IMR-90 (cell line): ENCODE measurements around the gene PRPF6. TPM values are rescaled to one million over a fixed set of nuclear protein-coding genes. Genes with fewer than 3 reads are reported as not detected.

Source experiments
- microRNA-seq, 2 experiments: library from miRNA; stranded (forward) in 1 of 2; unstranded in 1 of 2; fragments of 10-50 nt in 1 of 2; fragments of <30 nt in 1 of 2; gene quantifications in 1 of 2; microRNA quantifications in 1 of 2; one replicate each; pipeline versions ENCODE3 to v1.1.0; 2013 to 2020; ENCODE audit not compliant: insufficient read depth in 1 of 2, insufficient read length in 1 of 2, unreplicated experiment in 1 of 2
- polyA plus RNA-seq, 3 experiments: library from polyadenylated mRNA; depleted of rRNA; stranded (reverse); fragments of >200 nt; gene quantifications; 2 replicates each; pipeline ENCODE4 v1.2.3, GENCODE V29; 2012; ENCODE audit warnings: low replicate concordance in 1 of 3
- small RNA-seq, 5 experiments: library from RNA; depleted of rRNA; stranded (forward); fragments of <200 nt; gene quantifications; one replicate each; pipeline ENCODE3, GENCODE V24; 2012
- total RNA-seq: library from RNA; depleted of rRNA; stranded (reverse); fragments of >200 nt; gene quantifications from 2 replicates; pipeline ENCODE4 v1.2.3, GENCODE V29; 2012; rRNA removed

PRPF6 gene
- total and polyA plus RNA-seq, 2 of the 4 experiments (the other 2 are of a cell fraction): 43.5 to 71.3 TPM

Small RNA genes lying within 50 kb of the gene (microRNA-seq; reads per million reads assigned to microRNA genes)
- gene AL355803.1 (ENCODE audit: insufficient read depth, insufficient read length): not detected
- 1.1 reads per million for gene MIR1914 (ENCODE audit: unreplicated experiment)
- 0 reads per million in 2 experiments for gene MIR647 (ENCODE audit: insufficient read depth in 1 of 2, insufficient read length in 1 of 2, unreplicated experiment in 1 of 2)
- gene MIR6813 (ENCODE audit: insufficient read depth in 1 of 2, insufficient read length in 1 of 2, unreplicated experiment in 1 of 2): 0 to 1.1 reads per million in 2 experiments

Small RNA genes lying within 50 kb of the gene (small RNA-seq; reads per million reads assigned to genes)
- gene AL355803.1 (0 reads per million in 5 experiments), gene MIR647 (0 reads per million in 5 experiments), gene MIR6813 (0 to 1.2 (median 0.51) reads per million in 5 experiments)

Other genes starting within 250 kb of the PRPF6 start
- 0.28 and 0.36 TPM in 2 replicates for gene LIME1, start 244.5 kb upstream of the PRPF6 start, total RNA-seq
- 7.8 and 11.9 TPM in 2 replicates for gene LIME1, start 244.5 kb upstream of the PRPF6 start, polyA plus RNA-seq (2012; rRNA removed)
- gene SLC2A4RG, start 241.4 kb upstream of the PRPF6 start, total RNA-seq: 5.0 and 8.1 TPM in 2 replicates
- 50.3 and 71.4 TPM in 2 replicates for gene SLC2A4RG, start 241.4 kb upstream of the PRPF6 start, polyA plus RNA-seq (2012; rRNA removed)
- gene ZBTB46, start 149.9 kb upstream of the PRPF6 start, total RNA-seq: 14.9 and 15.3 TPM in 2 replicates
- gene ZBTB46, start 149.9 kb upstream of the PRPF6 start, polyA plus RNA-seq (2012; rRNA removed): 4.2 and 4.3 TPM in 2 replicates
- gene ABHD16B, start 119.6 kb upstream of the PRPF6 start, total RNA-seq: not detected in 2 replicates
- gene ABHD16B, start 119.6 kb upstream of the PRPF6 start, polyA plus RNA-seq (2012; rRNA removed): 0.05 TPM in 1 of 2 replicates, not detected in the other
- 113 and 119 TPM in 2 replicates for gene TPD52L2, start 115.9 kb upstream of the PRPF6 start, total RNA-seq
- 189 and 191 TPM in 2 replicates for gene TPD52L2, start 115.9 kb upstream of the PRPF6 start, polyA plus RNA-seq (2012; rRNA removed)
- 45.2 and 46.9 TPM in 2 replicates for gene DNAJC5, start 86.0 kb upstream of the PRPF6 start, total RNA-seq
- 35.6 and 36.3 TPM in 2 replicates for gene DNAJC5, start 86.0 kb upstream of the PRPF6 start, polyA plus RNA-seq (2012; rRNA removed)
- 16.7 and 18.3 TPM in 2 replicates for gene UCKL1, start 24.7 kb upstream of the PRPF6 start, total RNA-seq
- gene UCKL1, start 24.7 kb upstream of the PRPF6 start, polyA plus RNA-seq (2012; rRNA removed): 54.7 and 58.6 TPM in 2 replicates
- gene ZNF512B, start 11.2 kb upstream of the PRPF6 start, total RNA-seq: 6.4 and 6.5 TPM in 2 replicates
- 15.6 and 15.9 TPM in 2 replicates for gene ZNF512B, start 11.2 kb upstream of the PRPF6 start, polyA plus RNA-seq (2012; rRNA removed)
- gene SAMD10, start 1.5 kb upstream of the PRPF6 start, total RNA-seq: 0.54 and 0.56 TPM in 2 replicates
- gene SAMD10, start 1.5 kb upstream of the PRPF6 start, polyA plus RNA-seq (2012; rRNA removed): 4.0 and 4.1 TPM in 2 replicates
- gene C20orf204, start 55.0 kb downstream of the PRPF6 start, total RNA-seq: 0.18 and 0.28 TPM in 2 replicates
- 0.09 and 0.11 TPM in 2 replicates for gene C20orf204, start 55.0 kb downstream of the PRPF6 start, polyA plus RNA-seq (2012; rRNA removed)
- gene SOX18, start 68.5 kb downstream of the PRPF6 start, total RNA-seq: not detected in 2 replicates
- not detected in 2 replicates for gene SOX18, start 68.5 kb downstream of the PRPF6 start, polyA plus RNA-seq (2012; rRNA removed)
- 8.9 and 9.3 TPM in 2 replicates for gene TCEA2, start 82.1 kb downstream of the PRPF6 start, total RNA-seq
- 28.9 and 30.0 TPM in 2 replicates for gene TCEA2, start 82.1 kb downstream of the PRPF6 start, polyA plus RNA-seq (2012; rRNA removed)
- gene RGS19, start 98.4 kb downstream of the PRPF6 start, total RNA-seq: 7.7 and 8.1 TPM in 2 replicates
- 17.5 and 21.5 TPM in 2 replicates for gene RGS19, start 98.4 kb downstream of the PRPF6 start, polyA plus RNA-seq (2012; rRNA removed)
- 0.28 and 0.36 TPM in 2 replicates for gene OPRL1, start 99.0 kb downstream of the PRPF6 start, total RNA-seq
- gene OPRL1, start 99.0 kb downstream of the PRPF6 start, polyA plus RNA-seq (2012; rRNA removed): 1.1 and 1.2 TPM in 2 replicates
- not detected in 2 replicates for gene LKAAEAR1, start 103.3 kb downstream of the PRPF6 start, total RNA-seq
- 0.16 and 0.21 TPM in 2 replicates for gene LKAAEAR1, start 103.3 kb downstream of the PRPF6 start, polyA plus RNA-seq (2012; rRNA removed)
- not detected in 2 replicates for gene NPBWR2, start 126.4 kb downstream of the PRPF6 start, total RNA-seq
- not detected in 2 replicates for gene NPBWR2, start 126.4 kb downstream of the PRPF6 start, polyA plus RNA-seq (2012; rRNA removed)
- gene MYT1, start 183.3 kb downstream of the PRPF6 start, total RNA-seq: not detected in 2 replicates
- not detected in 2 replicates for gene MYT1, start 183.3 kb downstream of the PRPF6 start, polyA plus RNA-seq (2012; rRNA removed)